ENCODE data around the gene DGCR8. TPM values are rescaled to one million over a fixed set of nuclear protein-coding genes. Genes with fewer than 3 reads are reported as not detected.

Gene DGCR8
- total and polyA plus RNA-seq, 10 donors = 7.8 to 62.7 (median 31.4) TPM

DNA sequence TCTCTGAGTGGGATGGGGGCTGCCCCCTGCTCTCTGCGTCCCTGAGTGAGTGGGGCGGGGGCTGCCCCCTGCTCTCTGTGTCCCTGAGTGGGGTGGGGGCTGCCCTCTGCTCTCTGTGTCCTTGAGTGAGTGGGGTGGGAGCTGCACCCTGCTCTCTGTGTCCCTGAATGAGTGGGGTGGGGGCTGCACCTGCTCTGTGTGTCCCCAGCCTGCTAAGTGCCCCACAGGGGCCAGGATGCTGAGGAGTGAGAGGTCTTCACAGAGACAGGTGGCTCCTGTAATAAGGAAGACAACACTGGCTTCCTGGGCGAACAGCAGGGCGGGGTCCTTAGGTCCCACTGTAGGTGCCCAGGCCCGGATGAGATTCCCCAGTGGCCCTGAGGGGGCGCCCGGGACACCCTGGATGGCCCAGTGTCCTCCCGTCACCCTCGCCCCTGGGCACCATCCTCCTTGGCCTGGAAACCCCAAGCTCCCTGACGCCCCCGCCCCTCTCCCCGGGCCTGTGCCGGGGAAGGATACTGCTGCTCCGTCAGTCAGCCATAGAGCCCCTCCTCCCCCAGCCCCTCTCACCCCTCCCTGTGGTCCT, 74.7 kb downstream of the DGCR8 start:
- H3K36me3 ChIP-seq = no peaks in the 10 kb centered on the region
- intact Hi-C loops (cut with DNase I; ENCODE audit: low total_unique reads) = loop anchor here (5.0 kb wide), 1 partner anchor 113 kb away; the partner anchor contains the start of gene RTN4R
- peaks cover 0 to 52% (median 0%) of the 10 kb centered on the region in 7 donors for H3K27me3 ChIP-seq (replicated peaks in 1 of 7)
- TF ChIP-seq, protein P1, sequence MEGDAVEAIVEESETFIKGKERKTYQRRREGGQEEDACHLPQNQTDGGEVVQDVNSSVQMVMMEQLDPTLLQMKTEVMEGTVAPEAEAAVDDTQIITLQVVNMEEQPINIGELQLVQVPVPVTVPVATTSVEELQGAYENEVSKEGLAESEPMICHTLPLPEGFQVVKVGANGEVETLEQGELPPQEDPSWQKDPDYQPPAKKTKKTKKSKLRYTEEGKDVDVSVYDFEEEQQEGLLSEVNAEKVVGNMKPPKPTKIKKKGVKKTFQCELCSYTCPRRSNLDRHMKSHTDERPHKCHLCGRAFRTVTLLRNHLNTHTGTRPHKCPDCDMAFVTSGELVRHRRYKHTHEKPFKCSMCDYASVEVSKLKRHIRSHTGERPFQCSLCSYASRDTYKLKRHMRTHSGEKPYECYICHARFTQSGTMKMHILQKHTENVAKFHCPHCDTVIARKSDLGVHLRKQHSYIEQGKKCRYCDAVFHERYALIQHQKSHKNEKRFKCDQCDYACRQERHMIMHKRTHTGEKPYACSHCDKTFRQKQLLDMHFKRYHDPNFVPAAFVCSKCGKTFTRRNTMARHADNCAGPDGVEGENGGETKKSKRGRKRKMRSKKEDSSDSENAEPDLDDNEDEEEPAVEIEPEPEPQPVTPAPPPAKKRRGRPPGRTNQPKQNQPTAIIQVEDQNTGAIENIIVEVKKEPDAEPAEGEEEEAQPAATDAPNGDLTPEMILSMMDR (IDR thresholded peaks at IDR 0.05 in 8 of 11, conservative IDR thresholded peaks at IDR 0.05 in 3 of 11) = no peak
- no peak for TF ChIP-seq POLR2AphosphoS5 (IDR thresholded peaks at IDR 0.05)
- TF ChIP-seq POLR2A (IDR thresholded peaks at IDR 0.05) = no peak
- H3K9me3 ChIP-seq = no peaks in the 10 kb centered on the region
- peaks cover 4 to 49% (median 24%) of the 10 kb centered on the region in 6 donors for H3K4me1 ChIP-seq
- WGBS, 5 donors = 41 to 68% (median 57%) methylated on average over 9 to 14 of the region's 14 CpGs
- H3K27ac ChIP-seq = peak overlapping the region in 2 of 8 donors; percentile 10 to 36
- DNase-seq = no peak
- H3K4me3 ChIP-seq = peak overlapping the region in 2 of 8 donors; percentile 27 to 51

DNA sequence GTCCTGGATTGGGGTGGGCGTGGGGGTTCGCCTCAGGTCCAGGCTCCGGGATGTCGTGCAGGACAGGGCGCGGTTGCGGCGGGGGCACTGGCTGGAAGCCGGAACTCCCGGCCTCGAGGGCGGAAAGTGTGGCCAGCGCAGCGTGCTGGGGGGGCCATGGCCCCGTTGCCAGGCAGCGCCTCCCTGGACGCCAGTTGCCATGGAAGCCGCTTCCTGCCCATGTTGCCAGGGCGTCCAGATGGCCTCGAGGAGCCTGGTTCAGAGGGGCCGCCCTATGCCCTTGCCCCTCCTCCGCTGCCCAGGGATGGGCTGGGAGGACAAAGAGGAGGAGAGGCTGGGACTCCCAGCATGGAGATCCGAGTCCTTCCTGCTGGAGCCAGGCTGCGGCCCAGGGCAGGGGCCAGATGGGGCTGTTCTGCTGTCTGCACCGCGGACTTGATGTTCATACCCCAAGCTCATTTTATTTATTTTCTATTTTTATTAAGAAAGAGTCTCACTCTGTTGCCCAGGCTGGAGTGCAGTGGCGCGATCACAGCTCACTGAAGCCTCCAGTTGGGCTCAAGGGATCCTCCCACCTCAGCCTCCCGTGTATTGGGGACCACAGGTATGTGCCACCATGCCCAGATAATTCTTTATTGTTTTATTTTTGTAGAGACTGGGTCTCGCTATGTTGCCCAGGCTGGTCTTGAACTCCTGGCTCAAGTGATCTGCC, 75.4 kb downstream of the DGCR8 start:
- Histone ChIP-seq H3K27ac (peak overlapping the region in 2 of 8 donors; percentile 10 to 36), H3K27me3 (replicated peaks in 1 of 7) (peaks cover 0 to 58% (median 0%) of the 10 kb centered on the region in 7 donors), H3K4me1 (peaks cover 4 to 49% (median 24%) of the 10 kb centered on the region in 6 donors), H3K4me3 (peak overlapping the region in 2 of 8 donors; percentile 27 to 51), H3K9me3 (no peaks in the 10 kb centered on the region), H3K36me3 (no peaks in the 10 kb centered on the region)
- intact Hi-C loops (cut with DNase I; ENCODE audit: low total_unique reads) = loop anchor here (2.0 to 5.0 kb wide), 2 partner anchors 112 to 129 kb away; partner anchors contain the start of gene RTN4R
- TF ChIP-seq POLR2A (IDR thresholded peaks at IDR 0.05) (no peak), POLR2AphosphoS5 (IDR thresholded peaks at IDR 0.05) (peak; percentile 52 to 79 (median 76))
- TF ChIP-seq, protein P1 (IDR thresholded peaks at IDR 0.05 in 8 of 11, conservative IDR thresholded peaks at IDR 0.05 in 3 of 11) = no peak
- 30 to 55% (median 45%) methylated on average over 8 to 30 of the region's 30 CpGs for WGBS, 5 donors
- peak; percentile 90 for DNase-seq

DNA sequence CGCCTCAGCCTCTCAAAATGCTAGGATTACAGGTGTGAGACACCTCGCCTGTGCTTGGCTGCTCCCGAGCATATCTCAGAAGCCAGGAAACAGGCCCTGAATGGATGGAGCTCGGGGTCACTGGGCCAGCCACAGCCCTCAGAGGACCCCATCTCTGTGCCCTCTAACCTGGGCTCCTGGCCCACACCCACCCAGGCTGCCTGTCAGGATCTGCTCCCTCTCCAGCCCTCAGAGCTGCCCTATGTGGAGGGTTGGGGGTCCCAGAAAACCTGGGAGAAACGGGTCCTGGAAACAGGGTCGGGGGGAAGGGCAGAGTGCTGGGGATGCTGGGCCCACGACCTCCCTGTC, 76.0 kb downstream of the DGCR8 start:
- no peaks in the 10 kb centered on the region for H3K36me3 ChIP-seq
- intact Hi-C loops (cut with DNase I; ENCODE audit: low total_unique reads) = loop anchor here (2.0 to 5.0 kb wide), 2 partner anchors 111 to 129 kb away; partner anchors contain the start of gene RTN4R
- no peak overlapping the region for H3K4me3 ChIP-seq
- H3K9me3 ChIP-seq = no peaks in the 10 kb centered on the region
- 55 to 73% (median 63%) methylated on average over 4 to 7 of the region's 7 CpGs for WGBS, 5 donors
- TF ChIP-seq, protein P1 (IDR thresholded peaks at IDR 0.05 in 8 of 11, conservative IDR thresholded peaks at IDR 0.05 in 3 of 11) = no peak
- no peak for TF ChIP-seq POLR2AphosphoS5 (IDR thresholded peaks at IDR 0.05)
- no peak for TF ChIP-seq POLR2A (IDR thresholded peaks at IDR 0.05)
- DNase-seq = no peak
- H3K27me3 ChIP-seq (replicated peaks in 1 of 7) = peaks cover 0 to 58% (median 0%) of the 10 kb centered on the region in 7 donors
- H3K27ac ChIP-seq = peak overlapping the region in 2 of 8 donors; percentile 1 to 3
- H3K4me1 ChIP-seq = peaks cover 4 to 49% (median 24%) of the 10 kb centered on the region in 6 donors

All from spleen (tissue), 11 donors.